Keratinocyte (primary cell): ENCODE data around the gene CLSTN2. TPM values are rescaled to one million over a fixed set of nuclear protein-coding genes. Genes with fewer than 3 reads are reported as not detected.

Experiments
- DNase-seq: peaks from one replicate; pipeline ENCODE4 v3.0.0-alpha.2; 2011; ENCODE audit warnings: low read depth, missing footprints, low spot score
- FAIRE-seq: peaks from 2 replicates; lab custom pipeline; 2011; peaks lifted over from hg19 to GRCh38; lab: Jason Lieb, UNC
- H2AFZ ChIP-seq: 2 replicates; pipeline ENCODE4 v1.6.0; 2012; ENCODE audit warnings: low read length, control low read depth, inconsistent platforms; ENCODE audit not compliant: control insufficient read depth
- H3K27ac ChIP-seq: 2 replicates; pipeline ENCODE4 v1.5.1; 2011; ENCODE audit warnings: low read length; ENCODE audit not compliant: control insufficient read depth, insufficient read depth
- H3K27me3 ChIP-seq: 3 replicates; pipeline ENCODE4 v1.6.0; 2011; ENCODE audit warnings: low read length; ENCODE audit not compliant: control insufficient read depth, insufficient read depth; ENCODE audit errors: extremely low read depth
- H3K36me3 ChIP-seq, 2 experiments: 2 replicates in 1 of 2; 3 replicates in 1 of 2; pipeline ENCODE4 v1.5.1; 2011; ENCODE audit warnings: low read length in 2 of 2, mild to moderate bottlenecking in 1 of 2; ENCODE audit not compliant: control insufficient read depth in 2 of 2, insufficient read depth in 2 of 2; ENCODE audit errors: extremely low read depth in 1 of 2
- H3K4me1 ChIP-seq: 3 replicates; pipeline ENCODE4 v1.5.1; 2011; ENCODE audit warnings: low read length; ENCODE audit not compliant: control insufficient read depth, insufficient read depth; ENCODE audit errors: extremely low read depth
- H3K4me2 ChIP-seq: 3 replicates; pipeline ENCODE4 v1.6.0; 2011; ENCODE audit warnings: low read depth, low read length; ENCODE audit not compliant: control insufficient read depth, insufficient read depth; ENCODE audit errors: extremely low read depth
- H3K4me3 ChIP-seq, 3 experiments: fragments of 200-600 bp in 1 of 3; sonication (generic) in 1 of 3; 2 replicates in 2 of 3; 3 replicates in 1 of 3; pipeline ENCODE4 v1.5.1; 2011 to 2016; ENCODE audit warnings: low read length in 3 of 3, mild to moderate bottlenecking in 3 of 3, control low read depth in 2 of 3, inconsistent platforms in 1 of 3, low read depth in 1 of 3, mixed read lengths in 1 of 3, mixed run types in 1 of 3, moderate library complexity in 1 of 3; ENCODE audit not compliant: control insufficient read depth in 2 of 3, insufficient read depth in 2 of 3; ENCODE audit errors: extremely low read depth in 1 of 3
- H3K79me2 ChIP-seq: 2 replicates; pipeline ENCODE4 v1.6.0; 2012; ENCODE audit warnings: low read length; ENCODE audit not compliant: control insufficient read depth, insufficient read depth
- H3K9ac ChIP-seq: 3 replicates; pipeline ENCODE4 v1.6.0; 2011; ENCODE audit warnings: low read length; ENCODE audit not compliant: control insufficient read depth, insufficient read depth; ENCODE audit errors: extremely low read depth
- H3K9me1 ChIP-seq: 3 replicates; pipeline ENCODE4 v1.6.0; 2011; ENCODE audit warnings: low read length; ENCODE audit not compliant: control insufficient read depth, insufficient read depth; ENCODE audit errors: extremely low read depth
- H3K9me3 ChIP-seq: 2 replicates; pipeline ENCODE4 v1.5.1; 2012; ENCODE audit warnings: low read depth, low read length; ENCODE audit not compliant: control insufficient read depth
- H4K20me1 ChIP-seq: 3 replicates; pipeline ENCODE4 v1.6.0; 2011; ENCODE audit warnings: low read length; ENCODE audit not compliant: control insufficient read depth, insufficient read depth; ENCODE audit errors: extremely low read depth
- EZH2 ChIP-seq: IDR thresholded peaks from one replicate; pipeline ENCODE4 v1.6.1; 2012; ENCODE audit warnings: inconsistent platforms, mild to moderate bottlenecking, low read length, moderate library complexity
- dilution Hi-C: fragments of 300-500 bp; cut with MboI; formaldehyde crosslinking; loops from one replicate; pipeline ENCODE4 v1.7.0; 2020; ENCODE audit warnings: low sequenced_read_pairs; ENCODE audit not compliant: extremely low pct_ligation_motif_present
- polyA plus RNA-seq, 5 experiments: library from polyadenylated mRNA; depleted of rRNA in 3 of 5; stranded (reverse) in 3 of 5; stranded (forward) in 1 of 5; unstranded in 1 of 5; fragments of >200 nt; gene quantifications; 1 replicate in 1 of 5; 2 replicates in 3 of 5; 3 replicates in 1 of 5; pipeline versions ENCODE4 v1.2.1 to v1.2.3, GENCODE V29; 2011 to 2012; ENCODE audit warnings: missing spikeins in 2 of 5, low read depth in 1 of 5, low replicate concordance in 1 of 5
- TF ChIP-seq, protein P1 (sequence below), 3 experiments: IDR thresholded peaks in 1 of 3; conservative IDR thresholded peaks in 1 of 3; optimal IDR thresholded peaks in 1 of 3; 2 replicates in 2 of 3; 3 replicates in 1 of 3; pipeline versions ENCODE3 to v1.5.1; 2011; ENCODE audit warnings: low read length in 3 of 3, mild to moderate bottlenecking in 3 of 3, moderate library complexity in 2 of 3, control low read depth in 1 of 3, inconsistent platforms in 1 of 3; ENCODE audit not compliant: insufficient read depth in 2 of 3; ENCODE audit errors: extremely low read depth in 1 of 3

CLSTN2 gene
- polyA plus RNA-seq, 1 donor (not counting 4 experiments of a cell fraction or from before 2014, with no cell fraction given): 0.09 TPM

- H2AFZ ChIP-seq: no peak overlapping the region
- H3K36me3 ChIP-seq: no peaks in the 10 kb centered on the region
- DNase-seq: no peak
- H3K4me1 ChIP-seq: peaks cover 3% of the 10 kb centered on the region
- no peaks in the 10 kb centered on the region for H3K9me1 ChIP-seq
- no peak overlapping the region for H3K4me3 ChIP-seq
- dilution Hi-C loops: no loop called here
- H3K79me2 ChIP-seq: no peaks in the 10 kb centered on the region
- no peaks in the 10 kb centered on the region for H3K9me3 ChIP-seq
- no peak overlapping the region for H3K27ac ChIP-seq
- TF ChIP-seq, protein P1, sequence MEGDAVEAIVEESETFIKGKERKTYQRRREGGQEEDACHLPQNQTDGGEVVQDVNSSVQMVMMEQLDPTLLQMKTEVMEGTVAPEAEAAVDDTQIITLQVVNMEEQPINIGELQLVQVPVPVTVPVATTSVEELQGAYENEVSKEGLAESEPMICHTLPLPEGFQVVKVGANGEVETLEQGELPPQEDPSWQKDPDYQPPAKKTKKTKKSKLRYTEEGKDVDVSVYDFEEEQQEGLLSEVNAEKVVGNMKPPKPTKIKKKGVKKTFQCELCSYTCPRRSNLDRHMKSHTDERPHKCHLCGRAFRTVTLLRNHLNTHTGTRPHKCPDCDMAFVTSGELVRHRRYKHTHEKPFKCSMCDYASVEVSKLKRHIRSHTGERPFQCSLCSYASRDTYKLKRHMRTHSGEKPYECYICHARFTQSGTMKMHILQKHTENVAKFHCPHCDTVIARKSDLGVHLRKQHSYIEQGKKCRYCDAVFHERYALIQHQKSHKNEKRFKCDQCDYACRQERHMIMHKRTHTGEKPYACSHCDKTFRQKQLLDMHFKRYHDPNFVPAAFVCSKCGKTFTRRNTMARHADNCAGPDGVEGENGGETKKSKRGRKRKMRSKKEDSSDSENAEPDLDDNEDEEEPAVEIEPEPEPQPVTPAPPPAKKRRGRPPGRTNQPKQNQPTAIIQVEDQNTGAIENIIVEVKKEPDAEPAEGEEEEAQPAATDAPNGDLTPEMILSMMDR (optimal IDR thresholded peaks at IDR 0.05 in 1 of 3, IDR thresholded peaks at IDR 0.05 in 1 of 3, conservative IDR thresholded peaks at IDR 0.05 in 1 of 3; ENCODE audit: extremely low read depth in 1 of 3, insufficient read depth in 2 of 3, low read length in 3 of 3): no peak
- no peak for TF ChIP-seq EZH2
- no peaks in the 10 kb centered on the region for H3K27me3 ChIP-seq
- H3K4me2 ChIP-seq: no peak overlapping the region
- no peak for FAIRE-seq
- no peaks in the 10 kb centered on the region for H4K20me1 ChIP-seq
- H3K9ac ChIP-seq: no peak overlapping the region
Observed at GRCh38 chr3:140577911-140578310, 642.9 kb downstream of the CLSTN2 start.

DNA sequence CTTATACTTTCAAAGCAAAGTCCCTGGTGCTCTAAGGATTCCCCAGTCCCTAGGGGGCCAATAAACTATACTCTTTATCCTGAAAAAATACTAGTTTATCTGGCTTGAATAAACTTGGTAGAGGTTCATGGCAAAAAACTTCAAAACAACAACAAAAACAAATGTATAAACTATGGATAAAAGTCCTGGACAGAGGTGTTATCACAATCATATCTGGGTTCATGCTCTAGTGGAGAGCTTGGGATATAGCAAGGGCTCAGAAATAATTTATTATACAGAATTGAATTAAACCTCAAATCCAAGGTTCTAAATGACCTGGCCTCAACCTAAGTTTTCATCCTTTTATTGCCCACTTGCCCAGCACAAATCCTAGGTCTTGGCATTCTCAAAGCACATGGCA, 644.3 kb downstream of the CLSTN2 start:
- Histone ChIP-seq H3K4me2 (no peak overlapping the region), H3K36me3 (no peaks in the 10 kb centered on the region), H3K79me2 (no peaks in the 10 kb centered on the region), H3K4me1 (peaks cover 3% of the 10 kb centered on the region), H3K9me3 (no peaks in the 10 kb centered on the region), H4K20me1 (no peaks in the 10 kb centered on the region), H3K9me1 (no peaks in the 10 kb centered on the region), H3K4me3 (no peak overlapping the region), H2AFZ (no peak overlapping the region), H3K9ac (no peak overlapping the region), H3K27me3 (no peaks in the 10 kb centered on the region), H3K27ac (no peak overlapping the region)
- TF ChIP-seq, protein P1 (optimal IDR thresholded peaks at IDR 0.05 in 1 of 3, IDR thresholded peaks at IDR 0.05 in 1 of 3, conservative IDR thresholded peaks at IDR 0.05 in 1 of 3; ENCODE audit: extremely low read depth in 1 of 3, insufficient read depth in 2 of 3, low read length in 3 of 3): peak in 1 of 3 experiments; percentile 27
- no peak for TF ChIP-seq EZH2
- dilution Hi-C loops: no loop called here
- DNase-seq: no peak
- FAIRE-seq: no peak
